ACHN (cell line): ENCODE data around the gene HIPK2.

Experiments
- DNase-seq: peaks from one replicate; pipeline ENCODE4 v3.0.0-alpha.2; 2015
- in situ Hi-C: cut with HindIII; loops from 2 replicates; pipeline ENCODE4 v1.10.0; 2017; ENCODE audit warnings: low sequenced_read_pairs, low pct_ligation_motif_present, low pct_unique_long_range_greater_than_20kb

HIPK2 gene

GRCh38 chr7:139791316-139791715 is 13.5 kb upstream of the HIPK2 start:
- DNase-seq, result no peak
- in situ Hi-C loops, result no loop called here

GRCh38 chr7:139784648-139785047 is 6.8 kb upstream of the HIPK2 start:
- in situ Hi-C loops, result no loop called here
- no peak for DNase-seq

GRCh38 chr7:139783647-139784385 is 6.0 kb upstream of the HIPK2 start:
- DNase-seq, result no peak
- in situ Hi-C loops, result no loop called here

GRCh38 chr7:139782932-139783331 is 5.1 kb upstream of the HIPK2 start:
- in situ Hi-C loops, result no loop called here
- DNase-seq, result no peak

- peak; percentile 59 for DNase-seq
Measured at GRCh38 chr7:139777133-139777891, 486 bp downstream of the HIPK2 start.

GRCh38 chr7:139776486-139777132 is 1.2 kb downstream of the HIPK2 start:
- in situ Hi-C loops, result no loop called here
- peak; percentile 72 for DNase-seq

More at GRCh38 chr7:139777133-139777891, 486 bp downstream of the HIPK2 start:
- in situ Hi-C loops, result no loop called here

- in situ Hi-C loops, result no loop called here
- peak; percentile 91 for DNase-seq
Measured at GRCh38 chr7:139775829-139776266, 1.9 kb downstream of the HIPK2 start.

GRCh38 chr7:139774376-139774775 is 3.4 kb downstream of the HIPK2 start:
- peak; percentile 50 for DNase-seq
- in situ Hi-C loops, result no loop called here

GRCh38 chr7:139773371-139773770 is 4.4 kb downstream of the HIPK2 start:
- in situ Hi-C loops, result no loop called here
- DNase-seq, result no peak

- in situ Hi-C loops, result no loop called here
Measured at GRCh38 chr7:139772873-139773272, 4.9 kb downstream of the HIPK2 start.

GRCh38 chr7:139772115-139772514 is 5.7 kb downstream of the HIPK2 start:
- in situ Hi-C loops, result no loop called here
- DNase-seq, result no peak

More at GRCh38 chr7:139772873-139773272, 4.9 kb downstream of the HIPK2 start:
- DNase-seq, result no peak

- DNase-seq, result peak; percentile 62
- in situ Hi-C loops, result no loop called here
Measured at GRCh38 chr7:139771001-139771956, 6.5 kb downstream of the HIPK2 start.

GRCh38 chr7:139769761-139770160 is 8.0 kb downstream of the HIPK2 start:
- in situ Hi-C loops, result no loop called here
- DNase-seq, result no peak

- in situ Hi-C loops, result no loop called here
- no peak for DNase-seq
Measured at GRCh38 chr7:139769066-139769465, 8.7 kb downstream of the HIPK2 start.

- no peak for DNase-seq
- in situ Hi-C loops, result no loop called here
Measured at GRCh38 chr7:139768249-139768824, 9.5 kb downstream of the HIPK2 start.

GRCh38 chr7:139767561-139767982 is 10.2 kb downstream of the HIPK2 start:
- in situ Hi-C loops, result no loop called here
- DNase-seq, result no peak

GRCh38 chr7:139765143-139765542 is 12.7 kb downstream of the HIPK2 start:
- DNase-seq, result no peak
- in situ Hi-C loops, result no loop called here

- DNase-seq, result no peak
- in situ Hi-C loops, result no loop called here
Measured at GRCh38 chr7:139763330-139763729, 14.5 kb downstream of the HIPK2 start.
